ENCODE data around the gene PSMD9. TPM values are rescaled to one million over a fixed set of nuclear protein-coding genes. Genes with fewer than 3 reads are reported as not detected.

Gene PSMD9
- total and polyA plus RNA-seq, 9 donors, result 24.4 to 58.7 (median 35.5) TPM

GRCh38 chr12:121958541-121959240 lies 70.1 kb downstream of the PSMD9 start:
- H3K9me3 ChIP-seq, result no peaks in the 10 kb centered on the region
- H3K27me3 ChIP-seq, result no peaks in the 10 kb centered on the region
- no peak overlapping the region for H3K27ac ChIP-seq
- no peaks in the 10 kb centered on the region for H3K36me3 ChIP-seq
- intact Hi-C loops (cut with DNase I), result no loop called here
- no peak for DNase-seq
- H3K4me1 ChIP-seq (ENCODE audit: insufficient read depth), result no peaks in the 10 kb centered on the region
- 72 to 74% (median 73%) methylated on average over 21 of the region's 21 CpGs for WGBS, 3 donors
- TF ChIP-seq POLR2A (IDR thresholded peaks at IDR 0.05) (no peak), EP300 (IDR thresholded peaks at IDR 0.05) (no peak), CTCF (IDR thresholded peaks at IDR 0.05) (no peak)
- no peak overlapping the region for H3K4me3 ChIP-seq

GRCh38 chr12:121960541-121960940 lies 72.0 kb downstream of the PSMD9 start:
- Histone ChIP-seq H3K27me3 (no peaks in the 10 kb centered on the region), H3K4me1 (ENCODE audit: insufficient read depth) (no peaks in the 10 kb centered on the region), H3K4me3 (no peak overlapping the region), H3K36me3 (no peaks in the 10 kb centered on the region), H3K27ac (no peak overlapping the region), H3K9me3 (no peaks in the 10 kb centered on the region)
- intact Hi-C loops (cut with DNase I), result no loop called here
- DNase-seq, result no peak
- TF ChIP-seq POLR2A (IDR thresholded peaks at IDR 0.05) (no peak), EP300 (IDR thresholded peaks at IDR 0.05) (no peak), CTCF (IDR thresholded peaks at IDR 0.05) (no peak)
- WGBS, 3 donors, result 92 to 95% (median 95%) methylated on average over 7 of the region's 7 CpGs

GRCh38 chr12:121961195-121961879 lies 72.7 kb downstream of the PSMD9 start:
- TF ChIP-seq EP300 (IDR thresholded peaks at IDR 0.05) (no peak), CTCF (IDR thresholded peaks at IDR 0.05) (no peak), POLR2A (IDR thresholded peaks at IDR 0.05) (no peak)
- intact Hi-C loops (cut with DNase I), result no loop called here
- Histone ChIP-seq H3K9me3 (no peaks in the 10 kb centered on the region), H3K4me3 (no peak overlapping the region), H3K4me1 (ENCODE audit: insufficient read depth) (no peaks in the 10 kb centered on the region), H3K27me3 (no peaks in the 10 kb centered on the region), H3K36me3 (no peaks in the 10 kb centered on the region), H3K27ac (no peak overlapping the region)
- DNase-seq, result no peak
- whole genome bisulfite sequencing, 3 donors, result 91 to 96% (median 95%) methylated on average over 5 of the region's 5 CpGs

- no peak for TF ChIP-seq CTCF (IDR thresholded peaks at IDR 0.05)
- TF ChIP-seq POLR2A (IDR thresholded peaks at IDR 0.05), result no peak
- no peak for TF ChIP-seq EP300 (IDR thresholded peaks at IDR 0.05)
- Histone ChIP-seq H3K9me3 (no peaks in the 10 kb centered on the region), H3K27me3 (no peaks in the 10 kb centered on the region), H3K4me1 (ENCODE audit: insufficient read depth) (no peaks in the 10 kb centered on the region), H3K27ac (no peak overlapping the region), H3K4me3 (no peak overlapping the region), H3K36me3 (no peaks in the 10 kb centered on the region)
- intact Hi-C loops (cut with DNase I), result no loop called here
- 80 to 83% (median 83%) methylated on average over 15 of the region's 15 CpGs for WGBS, 3 donors
- DNase-seq, result no peak
These were observed 74.9 kb downstream of the PSMD9 start for GRCh38 chr12:121963341-121964018.

Data from ovary (tissue), 9 donors.